ENCODE measurements around the gene ARL8B.
"Not testable (repeated sequence)": the region's sequence is repeated elsewhere in the genome, so short reads cannot be mapped to it uniquely, and the experiment has no call there.

Gene ARL8B

DNA sequence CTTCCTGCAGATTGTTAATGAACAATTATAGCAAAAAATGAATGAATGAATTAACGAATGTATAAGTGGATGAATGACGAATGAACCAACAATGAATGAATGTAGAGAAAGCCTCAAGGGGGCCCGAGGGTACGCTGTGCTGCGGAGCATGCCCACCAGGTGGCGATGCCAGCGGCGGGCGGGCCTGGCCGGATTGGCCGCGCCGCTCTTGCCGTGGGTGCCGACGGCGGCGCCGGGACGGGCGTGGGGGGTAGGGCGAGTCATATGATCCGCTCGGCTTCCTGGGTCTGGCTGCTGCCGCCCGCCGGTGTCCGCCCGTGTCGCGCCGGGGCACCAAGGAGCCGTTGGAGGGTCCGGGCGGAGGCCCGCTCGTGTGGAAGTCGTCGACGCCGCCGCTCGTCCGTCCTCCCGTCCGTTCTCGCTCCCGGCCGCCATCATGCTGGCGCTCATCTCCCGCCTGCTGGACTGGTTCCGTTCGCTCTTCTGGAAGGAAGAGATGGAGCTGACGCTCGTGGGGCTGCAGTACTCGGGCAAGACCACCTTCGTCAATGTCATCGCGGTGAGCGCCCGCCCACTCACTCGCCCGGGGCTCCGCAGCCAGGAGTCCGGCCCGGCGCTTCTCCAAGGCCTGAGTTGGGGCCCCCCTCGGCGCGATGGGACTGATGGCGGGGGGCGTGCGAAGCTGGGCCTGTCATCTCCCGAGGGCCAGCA lies at the start of gene ARL8B:
TSS of gene ARL8B (plus strand) at position 263 of the 711 bp plus-strand sequence. CDS start at position 437, 174 bp downstream.
- DNase-seq = peak; percentile 87

DNA sequence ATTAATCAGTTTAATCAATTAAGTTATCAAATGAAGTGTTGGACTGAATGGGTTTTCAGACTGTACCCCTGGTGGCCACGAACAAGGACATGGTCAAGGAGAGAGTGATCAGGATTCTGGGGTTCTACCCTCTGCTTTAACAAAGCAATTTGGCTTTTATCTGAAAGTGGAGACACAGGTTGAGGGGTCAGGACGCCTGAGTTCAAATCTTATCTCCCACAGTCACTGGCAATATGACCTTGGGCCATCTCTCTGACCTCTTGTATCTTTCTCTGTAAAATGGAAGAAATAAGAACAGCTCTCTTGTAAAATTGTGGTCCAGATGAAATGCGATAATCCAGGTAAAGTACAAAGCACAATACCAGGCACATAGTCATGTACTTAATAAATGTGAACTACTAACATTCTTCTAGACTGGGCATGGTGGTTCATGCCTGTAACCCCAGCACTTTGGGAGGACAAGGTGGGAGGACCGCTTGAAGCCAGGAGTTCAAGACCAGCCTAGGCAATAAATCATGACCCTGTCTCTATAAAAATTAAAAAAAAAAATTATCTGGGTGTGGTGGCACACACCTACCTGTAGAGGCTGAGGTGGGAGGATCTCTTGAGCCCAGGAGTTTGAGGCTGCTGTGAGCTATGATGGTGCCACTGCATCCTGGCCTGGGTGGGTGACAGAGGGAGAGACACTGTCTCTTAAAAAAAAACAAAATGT lies 48.6 kb upstream of the ARL8B start:
- no peak for DNase-seq

DNA sequence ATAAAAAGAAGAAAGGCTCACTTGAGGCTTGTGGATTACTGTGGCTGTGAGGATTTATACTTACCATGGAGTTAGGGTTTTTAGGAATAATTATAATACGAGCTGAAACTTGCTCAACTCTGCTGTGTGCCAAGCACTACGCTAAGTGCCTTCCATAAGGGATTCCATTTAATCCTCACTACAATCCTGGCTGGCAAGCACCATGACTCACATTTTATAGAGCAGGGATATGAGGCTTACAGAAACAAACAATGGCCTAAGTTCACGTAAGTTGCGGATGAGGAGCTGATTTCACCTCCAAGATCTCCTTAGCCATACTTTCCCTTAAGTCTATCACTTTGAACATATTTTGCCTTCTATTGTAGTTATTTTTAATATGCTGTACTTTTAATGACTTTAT lies 43.9 kb upstream of the ARL8B start:
- DNase-seq = no peak

DNA sequence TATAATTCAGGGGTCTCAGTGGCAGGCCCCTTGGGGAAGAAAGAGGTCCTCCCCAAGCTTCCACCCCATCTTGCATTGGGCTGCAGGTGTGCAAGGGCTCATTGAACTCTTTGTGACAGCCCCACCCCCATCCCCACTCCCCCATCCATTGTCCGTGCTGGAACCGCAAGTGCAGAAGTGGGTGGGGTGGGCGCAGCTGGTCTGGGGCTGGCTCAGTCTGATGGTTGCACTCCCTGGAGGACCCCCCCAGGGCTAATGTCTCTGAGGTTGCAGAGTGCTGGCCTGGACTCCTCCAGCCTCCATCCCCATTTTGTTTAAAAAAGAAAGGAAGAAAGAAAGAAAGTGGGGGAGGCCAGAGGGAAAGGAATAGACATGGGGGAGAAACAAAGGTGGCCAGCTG lies 42.3 kb upstream of the ARL8B start:
- DNase-seq = no peak

DNA sequence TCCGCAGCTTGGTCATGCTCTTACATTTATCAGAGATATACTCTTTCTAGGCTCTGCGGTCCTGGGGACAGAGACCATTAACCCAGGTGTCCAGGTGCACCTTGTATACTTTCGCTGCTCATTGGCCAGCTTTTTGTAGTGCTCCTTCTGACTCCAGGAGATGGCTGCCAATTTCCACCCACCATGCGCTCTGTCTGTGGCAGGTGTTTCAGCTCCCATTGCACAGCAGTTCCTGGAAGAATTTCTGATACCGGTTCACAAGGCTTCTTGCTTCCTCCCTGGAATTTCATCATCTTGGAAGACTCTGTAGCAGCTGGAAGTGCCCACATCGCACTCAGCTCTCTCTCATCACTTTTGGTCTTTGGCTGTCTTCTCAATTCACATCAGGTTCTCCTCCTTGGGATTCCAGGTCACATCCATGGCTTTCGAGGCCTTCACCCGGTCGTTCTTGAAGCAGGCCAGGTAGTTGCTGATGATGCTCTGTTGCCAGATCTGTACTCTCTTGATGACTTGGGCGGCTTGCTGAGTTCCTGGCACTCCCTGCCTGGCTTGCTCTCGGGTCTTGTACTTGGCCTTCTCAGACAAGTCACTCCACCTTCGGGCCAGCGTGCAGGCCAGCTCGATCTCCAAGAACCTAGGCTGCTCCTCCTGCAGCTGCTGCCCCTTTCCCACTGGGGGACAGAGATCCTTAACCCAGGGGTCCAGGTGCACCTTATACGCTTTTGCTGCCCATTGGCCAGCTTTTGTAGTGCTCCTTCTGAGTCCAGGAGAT lies 41.1 kb upstream of the ARL8B start:
- no peak for DNase-seq

DNA sequence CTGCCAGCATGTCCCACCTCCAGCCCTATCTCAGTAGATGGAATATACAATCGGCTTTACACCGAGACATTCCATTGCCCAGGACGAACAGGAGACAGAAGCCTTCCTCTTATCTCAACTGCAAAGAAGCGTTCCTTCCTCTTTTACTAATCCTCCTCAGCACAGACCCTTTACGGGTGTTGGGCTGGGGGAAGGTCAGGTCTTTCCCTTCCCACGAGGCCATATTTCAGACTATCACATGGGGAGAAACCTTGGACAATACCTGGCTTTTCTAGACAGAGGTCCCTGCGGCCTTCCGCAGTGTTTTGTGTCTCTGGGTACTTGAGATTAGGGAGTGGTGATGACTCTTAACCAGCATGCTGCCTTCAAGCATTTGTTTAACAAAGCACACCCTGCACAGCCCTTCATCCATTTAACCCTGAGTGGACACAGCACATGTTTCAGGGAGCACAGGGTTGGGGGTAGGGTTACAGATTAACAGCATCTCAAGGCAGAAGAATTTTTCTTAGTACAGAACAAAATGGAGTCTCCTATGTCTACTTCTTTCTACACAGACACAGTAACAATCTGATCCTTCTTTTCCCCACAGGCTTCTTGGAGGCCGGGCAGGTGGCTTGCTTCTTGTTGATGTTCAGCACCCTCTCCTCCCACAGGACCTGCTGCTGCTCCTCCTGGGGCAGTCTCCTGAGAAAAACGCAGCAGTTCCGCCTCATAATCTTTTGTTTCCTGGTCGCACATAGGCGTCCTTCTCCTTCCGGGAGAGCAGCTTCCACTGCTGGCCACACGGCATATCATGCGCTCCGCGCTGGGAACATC lies 39.9 kb upstream of the ARL8B start:
- DNase-seq = not testable (repeated sequence)

DNA sequence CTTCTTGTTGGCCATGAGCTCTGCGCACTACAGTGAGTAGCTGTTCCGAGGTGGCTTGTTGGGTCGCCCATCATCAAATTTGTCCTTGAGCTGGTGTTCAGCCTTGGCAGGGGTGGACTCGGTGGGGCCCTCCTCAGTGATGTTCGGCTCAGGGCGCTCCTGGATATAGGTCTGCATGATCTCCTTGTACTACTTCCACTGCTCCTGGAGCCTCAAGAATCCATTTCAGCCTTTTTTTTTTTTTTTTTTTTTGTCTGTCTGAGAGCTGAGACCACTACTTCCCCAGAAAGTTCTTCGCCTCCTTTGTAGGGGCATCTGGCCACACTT lies 39.3 kb upstream of the ARL8B start:
- no peak for DNase-seq

DNA sequence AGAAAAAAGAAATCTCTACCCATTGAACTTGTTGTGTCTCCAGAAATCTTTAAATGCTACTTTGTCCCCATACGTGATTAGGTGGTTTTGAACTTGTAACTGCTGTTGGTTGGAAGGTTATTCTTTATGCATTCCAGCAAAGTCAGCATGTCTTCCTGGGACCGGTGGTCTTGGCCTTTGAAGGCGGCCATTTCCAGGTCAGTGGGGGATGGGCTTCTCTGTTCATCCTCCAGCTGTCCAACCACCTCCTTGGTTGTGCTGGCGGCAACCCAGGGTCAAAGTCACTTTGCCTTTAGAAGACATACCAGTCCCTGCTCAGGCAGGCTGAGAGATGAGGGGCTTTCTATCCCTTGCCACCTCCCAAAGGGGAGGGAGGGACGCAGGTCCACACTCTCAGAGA lies 37.9 kb upstream of the ARL8B start:
- DNase-seq = no peak

DNA sequence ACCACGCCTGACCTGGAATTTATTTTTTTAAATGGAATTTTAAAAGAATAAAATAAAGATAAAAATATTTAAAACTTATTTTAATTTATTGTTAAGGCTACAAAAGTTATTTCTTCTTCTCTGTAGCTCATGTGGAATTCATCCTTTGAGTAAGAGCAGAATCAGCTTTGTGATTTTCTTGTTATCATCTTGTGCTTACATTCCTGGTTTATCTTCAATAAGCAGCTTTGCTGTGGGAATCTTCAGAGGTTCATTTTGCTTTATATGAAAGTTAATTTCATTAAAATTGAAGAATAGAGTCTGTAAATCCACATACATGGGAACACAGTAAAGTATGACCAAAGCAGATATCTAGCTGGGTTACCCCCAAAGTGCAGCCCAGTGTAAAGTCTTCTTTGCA lies 35.4 kb upstream of the ARL8B start:
- DNase-seq = no peak

DNA sequence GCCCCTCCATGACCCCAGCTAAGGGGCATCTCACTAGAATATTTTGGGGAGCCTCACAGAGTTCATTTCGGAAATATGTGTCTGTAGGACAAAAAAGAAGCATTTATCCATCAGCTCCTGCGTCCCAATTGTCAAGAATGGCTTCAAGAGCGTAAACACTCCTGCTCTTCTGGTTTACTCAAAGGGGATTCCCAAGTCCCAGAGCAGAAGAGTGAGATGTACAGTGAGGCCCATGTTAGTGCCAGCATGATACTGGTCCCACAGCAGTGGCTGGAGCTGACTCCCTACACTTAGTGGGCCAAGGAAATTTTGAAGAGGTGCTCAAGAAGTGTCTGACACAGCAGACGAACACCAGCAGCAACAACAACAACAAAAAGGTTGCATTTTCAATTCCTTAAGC lies 34.9 kb upstream of the ARL8B start:
- DNase-seq = no peak

DNA sequence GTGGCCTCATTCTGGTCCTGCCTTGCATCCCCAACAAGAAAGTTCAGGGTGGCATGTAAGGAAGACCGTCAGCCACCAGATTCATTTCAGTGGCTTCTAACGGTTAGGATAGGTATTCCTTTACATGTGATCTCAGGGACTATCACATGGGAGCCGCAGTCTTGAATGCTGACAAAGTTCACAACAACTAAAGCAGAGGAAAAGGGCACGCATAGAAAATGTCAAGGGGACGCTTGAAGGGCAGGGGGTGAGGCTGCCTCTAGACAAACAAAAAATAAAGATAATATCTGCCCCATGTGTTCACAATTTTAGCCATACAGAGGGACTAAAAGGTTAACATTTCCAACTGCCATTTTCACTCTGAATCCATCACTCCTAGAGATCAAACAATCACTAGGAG lies 31.9 kb upstream of the ARL8B start:
- no peak for DNase-seq

DNA sequence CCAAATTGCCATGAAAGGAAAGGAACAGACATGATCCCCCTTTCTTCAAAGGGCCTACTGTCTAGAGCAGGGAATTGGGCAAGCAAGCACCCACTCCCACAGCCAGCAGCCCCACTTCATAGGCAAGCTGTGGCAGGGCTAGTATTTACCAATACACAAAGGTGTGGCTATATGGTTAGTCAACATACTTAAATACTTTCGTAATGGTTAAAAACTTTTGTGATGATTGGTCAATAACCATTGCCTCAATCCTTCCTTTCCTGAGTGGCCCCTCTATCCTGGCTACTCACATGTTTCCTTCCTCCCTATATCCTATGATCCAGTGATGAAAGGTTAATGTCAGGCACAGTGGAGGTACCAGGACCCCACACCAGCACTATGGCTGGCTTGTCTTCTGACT lies 30.1 kb upstream of the ARL8B start:
- DNase-seq = no peak

DNA sequence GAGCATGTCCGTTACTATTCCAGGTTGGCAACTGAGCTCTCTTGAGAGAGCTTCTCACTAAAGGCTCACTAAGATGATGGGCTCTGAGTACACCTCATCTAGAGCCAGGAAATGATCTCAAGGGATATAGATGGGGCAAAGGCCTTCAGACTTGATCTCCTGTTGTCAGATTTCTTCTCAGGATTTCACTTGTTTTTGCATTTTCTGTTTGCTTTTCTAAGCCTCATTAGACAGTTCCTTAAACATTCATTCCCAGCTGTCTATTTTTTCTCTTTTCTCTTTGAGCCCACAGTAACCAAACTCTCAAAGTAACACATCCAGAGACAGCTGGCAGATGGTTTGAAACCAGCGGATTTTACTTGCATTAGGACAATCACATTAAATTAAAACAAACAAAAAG lies 28.4 kb upstream of the ARL8B start:
- DNase-seq = no peak

DNA sequence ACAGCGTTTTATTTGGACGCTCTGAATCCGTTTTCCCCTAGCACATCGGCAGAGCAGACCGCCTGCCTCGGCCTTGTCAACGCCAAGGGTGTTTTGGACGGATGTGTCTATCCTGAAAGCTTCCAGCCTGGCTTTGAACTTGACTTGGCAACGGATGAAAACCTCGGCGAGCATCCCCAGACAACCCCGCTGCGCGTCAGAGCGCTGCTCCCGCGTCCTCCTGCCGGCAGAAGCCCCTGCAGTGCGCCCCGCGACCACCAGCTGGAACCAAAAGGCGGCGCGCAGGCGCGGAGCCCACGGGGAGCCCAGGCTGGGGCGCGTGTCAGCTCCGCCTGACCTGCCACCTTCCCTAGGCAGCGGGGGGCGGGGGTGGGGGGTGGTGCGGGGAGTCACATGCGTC lies 26.2 kb upstream of the ARL8B start:
- no peak for DNase-seq

DNA sequence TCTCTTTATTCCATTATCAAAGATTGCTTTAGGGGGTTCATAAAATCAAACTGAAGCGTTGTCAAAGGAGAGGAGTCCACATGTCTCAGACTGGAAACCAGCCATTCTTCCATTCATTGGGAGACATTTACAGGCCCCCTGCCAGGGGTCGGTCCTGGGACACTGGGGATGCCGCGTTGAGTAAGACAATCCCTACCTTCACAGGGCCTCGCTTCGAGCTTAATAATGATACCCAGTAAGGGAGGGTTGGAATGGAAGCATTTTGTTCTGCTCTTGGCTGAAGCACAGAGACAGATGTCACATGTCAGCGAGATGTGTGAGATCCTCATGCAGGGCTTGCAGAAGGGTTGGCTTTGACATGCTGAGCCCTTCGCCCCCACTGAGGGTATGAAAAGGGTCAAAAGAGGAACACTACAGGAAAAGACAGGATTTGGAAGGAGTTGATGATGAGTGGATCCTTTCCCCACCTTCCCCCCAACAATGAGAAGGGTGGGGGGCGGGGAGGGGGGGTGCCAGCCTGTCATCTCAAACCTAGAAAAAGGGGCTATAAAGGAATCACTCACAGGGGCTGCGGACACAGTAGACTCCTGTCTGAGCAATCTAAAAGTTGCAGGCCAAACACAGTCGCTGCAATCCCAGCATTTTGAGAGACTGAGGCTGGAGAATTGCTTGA lies 25.6 kb upstream of the ARL8B start:
- no peak for DNase-seq

DNA sequence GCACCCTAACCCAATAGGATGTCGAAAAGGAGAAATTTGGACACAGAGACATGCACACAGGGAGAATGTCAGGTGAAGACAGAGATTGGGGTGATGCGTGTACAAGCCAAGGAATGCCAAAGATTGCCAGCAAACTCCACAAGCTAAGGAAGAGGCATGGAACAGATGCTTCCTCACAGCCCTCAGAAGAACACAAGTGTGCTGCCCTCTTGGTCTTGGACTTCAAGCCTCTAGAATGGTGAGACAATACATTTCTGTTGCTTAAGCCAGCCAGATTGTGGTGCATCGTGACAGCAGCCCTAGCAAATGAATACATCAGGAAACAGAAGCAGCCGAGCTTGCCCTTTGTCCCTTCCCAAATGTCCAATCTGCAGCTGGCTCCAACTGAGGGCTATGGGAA lies 23.7 kb upstream of the ARL8B start:
- no peak for DNase-seq

DNA sequence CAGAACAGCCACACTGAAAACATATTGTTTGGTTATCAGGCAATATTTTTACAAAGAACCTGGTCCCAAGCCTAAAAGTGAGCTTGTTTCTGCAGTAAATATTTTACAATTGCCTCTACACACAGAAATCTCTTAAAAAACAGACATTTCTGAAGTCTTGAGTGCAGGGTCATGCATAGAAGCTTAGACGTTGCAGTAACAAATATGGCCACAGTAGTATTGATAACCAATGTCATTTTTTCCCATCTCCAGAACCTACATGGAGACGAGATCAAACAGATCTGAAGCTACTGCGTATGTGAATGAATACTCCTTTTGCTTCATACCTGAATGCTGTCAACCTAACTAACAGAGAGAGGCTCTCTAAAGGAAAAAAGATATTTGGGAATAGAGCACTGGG lies 19.6 kb upstream of the ARL8B start:
- DNase-seq = no peak

DNA sequence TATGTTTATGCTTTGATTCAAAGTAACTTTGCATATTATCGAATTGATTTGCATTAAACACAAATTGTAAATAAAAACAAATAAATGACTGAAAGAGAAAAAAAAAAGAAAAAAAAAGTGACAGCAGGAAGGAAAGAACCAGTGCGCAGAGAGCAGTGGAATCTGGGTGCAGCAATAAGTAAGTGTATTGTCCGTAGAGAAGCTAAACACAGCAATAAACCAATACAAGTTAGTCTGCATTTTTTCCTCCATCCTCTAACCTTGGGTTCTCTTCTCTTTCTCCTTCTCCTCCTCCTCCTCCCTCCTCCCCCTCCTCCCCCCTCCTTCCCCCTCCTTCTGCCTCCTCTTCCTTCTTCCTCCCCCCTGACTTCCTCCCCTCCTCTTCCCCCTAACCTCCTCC lies 18.3 kb upstream of the ARL8B start:
- no peak for DNase-seq

DNA sequence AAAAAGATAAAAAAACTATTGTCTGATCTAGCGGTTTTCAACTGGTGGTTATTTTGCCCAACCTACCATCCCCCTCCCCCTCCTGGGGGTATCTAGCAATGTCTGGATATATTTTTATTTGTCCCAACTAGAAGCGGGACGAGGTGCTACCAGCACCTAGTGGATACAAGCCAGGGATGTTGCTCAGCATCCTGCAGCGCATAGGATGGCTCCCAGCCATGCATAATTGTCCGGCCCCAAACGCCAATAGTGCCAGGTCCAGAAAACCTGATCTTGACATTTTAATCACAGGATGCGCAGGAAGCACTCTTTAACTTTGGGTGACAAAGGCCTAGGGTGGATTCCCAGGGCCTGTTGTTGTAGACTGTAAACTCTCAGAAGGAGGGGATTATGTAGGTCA lies 17.0 kb upstream of the ARL8B start:
- DNase-seq = no peak

DNA sequence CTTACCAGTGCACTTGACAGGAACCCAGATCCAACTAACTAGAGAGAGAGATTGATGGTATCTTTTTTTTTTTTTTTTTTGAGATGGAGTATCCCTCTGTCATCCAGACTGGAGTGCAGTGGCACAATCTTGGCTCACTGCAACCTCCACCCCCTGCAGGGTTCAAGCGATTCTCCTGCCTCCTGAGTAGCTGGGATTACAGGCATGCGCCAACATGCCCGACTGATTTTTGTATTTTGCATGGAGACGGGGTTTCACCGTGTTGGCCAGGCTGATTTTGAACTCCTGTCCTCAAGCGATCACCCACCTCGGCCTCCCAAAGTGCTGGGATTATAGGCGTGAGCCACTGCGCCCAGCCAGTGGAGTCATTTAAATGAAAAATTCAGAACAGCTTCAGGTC lies 15.7 kb upstream of the ARL8B start:
- not testable (repeated sequence) for DNase-seq

DNA sequence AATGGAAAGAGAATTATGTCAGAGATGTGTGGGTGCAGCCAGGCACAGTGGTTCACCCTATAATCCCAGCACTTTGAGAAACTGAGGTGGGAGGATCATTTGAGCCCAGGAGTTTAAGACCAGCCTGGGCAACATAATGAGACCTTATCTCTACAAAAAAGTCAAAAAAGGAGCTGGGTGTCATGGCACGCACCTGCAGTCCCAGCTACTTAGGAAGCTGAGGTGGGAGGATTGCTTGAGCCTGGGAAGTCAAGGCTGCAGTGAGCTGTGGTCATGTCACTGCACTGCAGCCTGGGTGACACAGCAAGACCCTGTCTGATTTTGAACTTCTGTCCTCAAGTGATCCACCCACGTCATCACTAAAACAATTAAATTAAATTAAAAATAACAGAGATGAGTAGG lies 15.2 kb upstream of the ARL8B start:
- DNase-seq = not testable (repeated sequence)

DNA sequence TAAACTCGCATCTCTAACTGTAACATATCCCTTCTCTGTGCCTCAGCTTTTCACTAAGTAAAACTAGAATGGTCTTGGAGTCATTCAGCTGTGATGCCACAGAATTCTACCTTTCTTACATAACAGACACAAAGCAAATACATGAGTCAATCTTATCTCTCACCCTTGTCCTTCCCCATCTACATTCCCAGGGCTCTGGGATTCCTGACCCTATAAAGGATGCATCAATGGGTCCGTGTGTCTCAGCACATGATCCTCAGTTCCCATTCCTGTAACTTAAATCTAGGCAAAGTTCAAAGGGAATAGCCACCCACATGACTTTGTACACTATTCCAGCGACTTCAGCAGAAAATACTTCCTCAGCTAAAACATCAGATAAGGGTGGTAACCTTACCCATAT lies 11.8 kb upstream of the ARL8B start:
- DNase-seq = no peak

DNA sequence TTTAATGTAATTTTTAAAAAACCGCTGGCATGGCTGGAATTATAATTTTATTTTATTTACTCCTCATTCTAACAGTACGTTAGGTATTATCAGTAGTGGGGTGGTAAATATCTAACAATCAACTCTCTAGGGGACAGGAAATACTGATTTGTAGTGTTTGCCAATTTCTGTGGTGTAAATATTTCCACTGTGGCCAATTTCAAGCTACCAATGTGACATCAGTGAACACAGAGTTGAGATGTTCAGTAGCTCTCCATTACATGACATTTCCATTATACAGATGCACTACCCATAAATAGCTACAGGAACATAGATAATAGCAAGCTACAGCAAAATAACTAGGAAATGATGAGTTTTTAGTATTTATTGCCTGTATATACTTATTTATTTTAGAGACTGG lies 10.0 kb upstream of the ARL8B start:
- no peak for DNase-seq
